ENCODE measurements around the gene IGIP.

DNA sequence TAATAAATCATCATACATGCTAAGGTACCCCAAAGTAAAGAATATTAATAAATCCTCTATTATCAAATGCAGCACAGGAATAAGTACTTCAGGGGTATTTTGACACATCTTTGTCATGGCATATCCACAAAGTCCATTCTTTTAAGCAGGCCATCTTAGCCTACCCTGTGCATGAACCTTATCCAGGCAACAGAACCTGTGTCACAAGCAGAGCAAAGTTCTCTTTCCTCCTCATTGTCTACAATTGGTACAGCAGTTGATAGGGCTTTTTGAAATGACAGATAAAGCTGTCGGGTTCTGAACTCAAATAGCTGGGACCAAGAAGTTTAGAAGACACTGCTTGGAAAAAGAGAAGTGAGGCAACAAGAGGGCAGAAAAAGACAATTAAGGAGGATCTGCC lies 42.6 kb upstream of the IGIP start:
- TF ChIP-seq, protein P1, sequence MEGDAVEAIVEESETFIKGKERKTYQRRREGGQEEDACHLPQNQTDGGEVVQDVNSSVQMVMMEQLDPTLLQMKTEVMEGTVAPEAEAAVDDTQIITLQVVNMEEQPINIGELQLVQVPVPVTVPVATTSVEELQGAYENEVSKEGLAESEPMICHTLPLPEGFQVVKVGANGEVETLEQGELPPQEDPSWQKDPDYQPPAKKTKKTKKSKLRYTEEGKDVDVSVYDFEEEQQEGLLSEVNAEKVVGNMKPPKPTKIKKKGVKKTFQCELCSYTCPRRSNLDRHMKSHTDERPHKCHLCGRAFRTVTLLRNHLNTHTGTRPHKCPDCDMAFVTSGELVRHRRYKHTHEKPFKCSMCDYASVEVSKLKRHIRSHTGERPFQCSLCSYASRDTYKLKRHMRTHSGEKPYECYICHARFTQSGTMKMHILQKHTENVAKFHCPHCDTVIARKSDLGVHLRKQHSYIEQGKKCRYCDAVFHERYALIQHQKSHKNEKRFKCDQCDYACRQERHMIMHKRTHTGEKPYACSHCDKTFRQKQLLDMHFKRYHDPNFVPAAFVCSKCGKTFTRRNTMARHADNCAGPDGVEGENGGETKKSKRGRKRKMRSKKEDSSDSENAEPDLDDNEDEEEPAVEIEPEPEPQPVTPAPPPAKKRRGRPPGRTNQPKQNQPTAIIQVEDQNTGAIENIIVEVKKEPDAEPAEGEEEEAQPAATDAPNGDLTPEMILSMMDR (optimal IDR thresholded peaks at IDR 0.05 in 1 of 3, IDR thresholded peaks at IDR 0.05 in 1 of 3, conservative IDR thresholded peaks at IDR 0.05 in 1 of 3; ENCODE audit: extremely low read depth in 1 of 3, insufficient read depth in 2 of 3, low read length in 3 of 3), result no peak
- TF ChIP-seq EZH2 (IDR thresholded peaks at IDR 0.05; ENCODE audit: low read length), result no peak
